NCI-H2107 treated with DMSO at 0.1 percent for 48 hours (cell line): Measurements from ENCODE around the gene PPP2R5C.

Experiments
- DNase-seq: peaks from one replicate; lab custom pipeline; 2025; ENCODE audit not compliant: unreplicated experiment; lab: John Stamatoyannopoulos, UW

The PPP2R5C gene

DNA sequence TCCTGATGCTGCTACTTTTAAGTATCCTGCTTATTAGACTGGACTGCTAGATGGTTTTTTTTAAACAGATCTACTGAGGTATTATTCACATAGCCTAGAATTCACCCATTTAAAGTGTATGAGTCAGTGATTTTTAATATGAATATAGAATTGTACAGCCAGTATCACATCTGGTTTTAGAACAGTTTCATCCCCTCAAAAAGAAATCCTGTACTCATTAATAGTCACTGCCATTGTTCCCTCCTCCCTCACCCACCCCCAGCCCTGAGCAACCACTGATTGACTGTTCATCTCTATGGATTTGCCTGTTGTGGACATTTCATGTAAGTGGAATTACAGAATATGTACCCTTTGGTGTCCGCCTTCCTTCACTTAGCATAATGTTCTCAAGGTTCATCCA is 98.4 kb downstream of the PPP2R5C start:
- no peak for DNase-seq

- no peak for DNase-seq
Measured at GRCh38 chr14:101861464-101861863, 100.0 kb downstream of the PPP2R5C start.

- no peak for DNase-seq
Measured at GRCh38 chr14:101862177-101862576, 100.7 kb downstream of the PPP2R5C start.

GRCh38 chr14:101862711-101863110 is 101.2 kb downstream of the PPP2R5C start:
- no peak for DNase-seq

- no peak for DNase-seq
Measured at GRCh38 chr14:101865288-101865687, 103.8 kb downstream of the PPP2R5C start.

GRCh38 chr14:101867854-101868253 is 106.3 kb downstream of the PPP2R5C start:
- DNase-seq = no peak

GRCh38 chr14:101869217-101869616 is 107.7 kb downstream of the PPP2R5C start:
- no peak for DNase-seq

GRCh38 chr14:101870273-101870939 is 108.9 kb downstream of the PPP2R5C start:
- no peak for DNase-seq

GRCh38 chr14:101872346-101872745 is 110.8 kb downstream of the PPP2R5C start:
- no peak for DNase-seq

- DNase-seq = no peak
Measured at GRCh38 chr14:101873076-101873825, 111.7 kb downstream of the PPP2R5C start.

DNA sequence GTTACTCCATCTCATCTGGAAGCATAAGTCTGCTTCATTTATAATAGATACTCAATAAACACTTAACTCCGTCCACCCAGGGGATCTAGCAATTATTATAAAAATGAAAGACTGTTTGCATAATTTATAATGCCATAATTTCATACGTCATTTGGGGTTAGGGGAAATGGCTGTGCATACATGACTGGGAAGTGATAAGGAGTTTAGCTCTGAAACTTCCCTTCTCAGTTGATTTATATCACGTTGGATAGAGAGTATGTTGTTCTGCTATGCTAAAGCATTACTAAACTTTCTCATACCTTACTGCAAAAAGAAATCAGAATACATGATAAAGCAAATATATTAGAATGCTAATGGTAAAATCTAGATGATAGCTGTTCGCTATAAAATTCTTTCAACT is 112.5 kb downstream of the PPP2R5C start:
- no peak for DNase-seq

DNA sequence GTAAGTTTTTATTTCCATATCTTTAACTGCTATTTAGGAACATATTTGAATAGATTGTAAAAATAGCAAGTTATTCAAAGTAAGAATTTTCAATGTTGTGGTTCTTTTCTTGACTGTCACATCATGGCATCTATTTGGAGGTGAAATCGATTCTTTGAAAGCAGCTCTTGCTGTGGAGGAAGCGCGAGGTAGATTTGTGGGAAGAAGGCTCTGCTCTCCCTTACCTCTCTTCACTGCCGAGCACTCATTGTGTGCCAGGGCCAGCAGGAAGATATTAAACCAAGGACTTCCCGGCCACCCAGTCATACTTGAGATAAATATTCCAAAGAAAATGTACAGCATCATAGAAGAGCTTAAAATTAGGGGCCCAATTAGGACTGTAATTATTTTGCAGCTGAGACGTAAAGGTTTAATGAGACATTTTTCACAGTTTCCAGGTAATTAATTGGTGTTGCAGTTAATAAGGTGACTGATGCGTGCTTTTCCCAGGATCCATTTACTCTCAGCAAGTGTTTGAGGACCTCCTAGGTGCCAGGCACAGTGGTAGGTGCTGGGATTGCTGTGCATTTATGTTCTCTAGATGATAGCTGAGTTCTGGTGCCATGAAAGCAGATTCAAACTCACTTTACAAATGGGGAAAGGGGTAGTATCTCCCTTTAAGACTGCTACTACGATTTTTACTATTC is 113.7 kb downstream of the PPP2R5C start:
- DNase-seq = no peak

GRCh38 chr14:101875727-101876554 is 114.4 kb downstream of the PPP2R5C start:
- no peak for DNase-seq

- no peak for DNase-seq
Measured at GRCh38 chr14:101876555-101876938, 115.0 kb downstream of the PPP2R5C start.

GRCh38 chr14:101877766-101878165 is 116.3 kb downstream of the PPP2R5C start:
- DNase-seq = no peak

GRCh38 chr14:101878211-101878821 is 116.8 kb downstream of the PPP2R5C start:
- DNase-seq = no peak

GRCh38 chr14:101878822-101879528 is 117.5 kb downstream of the PPP2R5C start:
- DNase-seq = no peak

DNA sequence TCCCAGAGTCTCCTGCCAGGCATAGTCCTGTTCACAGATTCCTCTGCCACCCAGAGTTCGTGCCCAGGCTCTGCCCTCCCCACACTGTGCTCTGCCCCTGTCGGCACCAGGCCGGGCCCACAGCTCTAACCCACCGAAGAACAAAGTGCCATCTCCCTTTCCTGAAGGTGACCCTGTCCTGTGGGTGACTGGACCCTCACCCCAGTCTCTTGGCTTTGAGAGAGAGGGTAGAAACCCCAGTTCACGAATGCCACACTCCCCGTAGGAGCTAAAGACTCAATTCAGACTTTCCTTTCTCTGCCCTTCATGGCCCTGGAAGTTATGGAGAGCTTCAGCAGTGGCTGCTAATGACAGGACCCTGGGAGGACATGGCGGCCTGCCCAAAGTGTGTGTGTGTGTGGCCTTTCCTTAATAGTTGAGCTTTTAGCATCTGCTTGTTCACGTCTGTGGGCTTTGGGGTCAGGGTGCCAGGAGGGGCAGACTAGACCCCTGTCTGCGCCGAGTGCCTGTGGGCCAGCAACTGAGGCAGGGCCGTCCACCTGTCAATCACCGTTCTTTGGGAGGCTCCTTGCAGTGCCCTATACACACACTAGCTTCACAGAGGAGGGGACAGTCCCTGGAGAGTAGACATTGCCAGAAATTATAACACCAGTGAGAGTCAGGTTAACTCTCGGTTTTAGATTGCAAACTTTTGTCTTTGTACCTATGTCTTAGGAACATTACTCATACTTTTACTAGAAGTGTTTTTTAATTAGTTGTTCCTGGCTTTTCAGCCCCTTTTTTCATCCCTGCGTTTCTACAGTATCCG is 118.2 kb downstream of the PPP2R5C start:
- DNase-seq = no peak

GRCh38 chr14:101881426-101881825 is 119.9 kb downstream of the PPP2R5C start:
- DNase-seq = no peak
